ENCODE results near the gene SV2C.

SV2C gene

DNA sequence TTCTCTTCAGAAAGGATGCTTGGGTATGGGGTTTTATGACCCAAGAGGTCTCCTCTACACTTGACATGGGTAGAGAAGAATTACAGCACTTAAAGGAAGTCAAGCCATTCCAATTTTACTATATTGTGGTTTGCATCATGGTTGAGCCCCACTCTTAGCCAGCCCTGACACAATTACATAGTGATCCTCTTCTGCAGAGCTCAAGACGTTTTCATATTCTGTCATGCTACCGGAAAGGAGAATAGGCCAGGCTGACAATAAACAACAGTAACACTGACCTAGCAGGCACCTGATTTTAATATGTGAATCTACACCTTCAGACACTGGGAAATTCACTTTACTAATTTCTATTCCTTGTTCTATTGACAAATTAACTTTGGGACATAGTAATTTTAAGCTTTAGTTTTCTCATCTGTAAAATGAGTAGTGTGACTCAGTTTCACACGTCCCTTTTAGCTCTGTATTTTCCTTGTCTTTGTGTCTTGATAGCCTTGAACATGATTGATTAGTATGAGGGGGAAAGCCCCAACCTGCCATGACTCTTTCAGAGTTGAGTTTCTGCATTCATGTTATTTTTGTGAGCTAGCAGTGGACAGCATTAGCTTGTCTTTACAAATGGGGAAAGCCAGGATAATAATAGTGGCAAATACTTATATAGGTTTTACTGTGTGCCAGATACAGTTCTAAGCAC is 83.8 kb downstream of the SV2C start:
- DNase-seq = no peak

- DNase-seq = no peak
Observed at GRCh38 chr5:76169146-76169905, 86.1 kb downstream of the SV2C start.

- no peak for DNase-seq
Observed at GRCh38 chr5:76174101-76174500, 90.9 kb downstream of the SV2C start.

GRCh38 chr5:76175051-76175666 is 92.0 kb downstream of the SV2C start:
- DNase-seq = peak; percentile 49 to 52

DNA sequence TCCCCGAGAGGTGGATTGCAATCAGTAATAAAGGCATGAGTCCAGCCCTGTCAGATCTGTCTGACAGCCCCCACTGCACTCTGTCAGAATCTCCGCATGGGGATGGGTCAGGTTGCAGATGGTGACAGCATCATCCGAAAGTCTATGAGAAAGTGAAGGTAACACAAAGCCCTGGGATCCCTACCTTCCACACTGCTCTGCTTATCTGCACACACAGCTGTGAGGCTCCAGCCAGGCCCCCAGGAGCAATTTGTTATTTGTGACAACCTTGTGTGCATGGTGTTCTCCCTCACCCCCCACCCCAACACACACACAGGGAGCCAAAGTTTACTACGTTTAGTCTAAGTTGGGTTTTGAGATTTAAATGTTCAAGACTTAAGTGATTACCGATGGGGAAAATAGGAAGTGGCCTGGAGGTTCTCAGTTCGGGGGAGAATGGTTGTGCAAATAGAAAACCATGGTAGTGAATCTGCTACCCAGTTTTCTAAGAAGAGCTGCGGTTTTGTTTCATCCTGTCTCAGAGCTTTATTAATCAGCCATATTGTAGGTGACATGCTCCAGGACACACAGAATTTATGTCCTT is 92.7 kb downstream of the SV2C start:
- no peak for DNase-seq

DNA sequence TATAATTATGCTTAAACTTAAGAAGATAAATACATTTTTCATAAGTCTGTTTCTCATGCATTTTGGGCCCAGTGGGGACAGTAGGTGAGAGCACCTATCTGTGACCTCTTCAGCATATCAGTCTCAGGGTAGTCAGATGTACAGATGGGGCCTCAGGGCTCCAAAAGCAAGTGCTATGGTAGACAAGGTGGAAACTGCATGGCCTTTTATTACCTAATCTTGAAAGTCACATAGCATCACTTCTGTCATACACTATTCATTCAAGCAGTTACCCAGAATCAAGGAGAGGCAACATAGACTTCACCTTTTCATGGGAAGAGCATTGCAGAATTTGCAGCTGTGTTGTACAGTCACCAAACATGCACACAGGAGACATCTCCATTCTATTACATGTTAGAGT is 94.8 kb downstream of the SV2C start:
- no peak for DNase-seq

DNA sequence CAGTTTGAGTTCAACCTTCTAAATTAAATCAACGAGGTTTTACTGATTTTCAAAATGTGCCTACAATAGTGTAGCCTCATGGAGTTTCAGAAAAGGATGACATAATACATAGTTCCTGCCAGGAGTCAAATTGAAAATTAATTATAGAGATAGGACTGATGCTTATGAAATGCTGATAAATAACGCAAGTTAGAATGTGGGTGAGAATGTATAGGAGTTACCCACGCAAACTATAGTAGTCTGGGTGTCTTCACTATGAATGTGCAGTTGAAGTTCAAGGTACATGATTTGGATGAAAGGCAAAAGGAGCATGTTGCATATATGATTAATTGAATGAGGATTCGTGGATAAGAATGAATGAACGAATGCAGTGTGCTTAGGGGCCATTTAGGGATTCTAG is 95.7 kb downstream of the SV2C start:
- DNase-seq = no peak

DNA sequence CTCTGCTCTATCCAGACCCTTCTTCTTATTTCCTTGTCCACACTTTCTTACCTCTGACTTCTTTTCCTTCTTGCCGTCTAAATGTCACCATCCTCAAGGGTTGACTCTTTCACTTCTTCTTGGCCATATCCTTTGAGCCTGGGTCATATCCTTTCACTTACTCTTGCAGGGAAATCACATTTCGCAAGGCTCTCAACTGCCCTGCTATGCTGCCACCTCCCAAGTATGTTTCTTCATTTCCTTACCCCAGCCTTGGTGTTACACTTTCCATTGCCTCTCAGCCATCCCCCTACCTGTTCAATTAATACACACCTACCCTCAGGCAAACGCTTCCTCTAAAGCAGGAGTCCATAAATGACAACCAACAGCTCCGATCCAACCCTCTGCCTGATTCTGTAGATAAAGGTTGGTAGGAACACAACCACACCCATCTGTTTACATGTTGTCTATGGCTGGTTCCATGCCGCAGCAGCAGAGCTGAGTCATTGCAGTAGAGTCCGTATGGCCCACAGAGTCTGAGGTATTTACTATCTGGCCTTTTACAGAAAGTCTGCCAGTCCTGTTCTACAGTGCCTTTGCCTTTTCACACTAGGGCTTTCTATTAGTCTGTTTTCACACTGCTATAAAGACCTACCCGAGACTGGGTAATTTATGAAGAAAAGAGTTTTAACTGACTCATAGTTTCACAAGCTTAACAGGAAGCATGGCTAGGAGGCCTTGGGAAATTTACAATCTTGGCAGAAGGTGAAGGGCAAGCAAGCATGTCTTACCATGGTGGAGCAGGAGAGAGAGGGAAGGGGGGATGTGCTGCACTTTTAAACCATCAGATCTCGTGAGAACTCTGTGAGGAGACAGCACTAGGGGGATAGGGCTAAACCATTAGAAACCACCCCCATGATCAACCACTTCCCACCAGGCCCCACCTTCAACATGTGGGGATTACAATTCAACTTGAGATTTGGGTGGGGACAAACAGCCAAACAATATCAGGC is 97.9 kb downstream of the SV2C start:
- no peak for DNase-seq

DNA sequence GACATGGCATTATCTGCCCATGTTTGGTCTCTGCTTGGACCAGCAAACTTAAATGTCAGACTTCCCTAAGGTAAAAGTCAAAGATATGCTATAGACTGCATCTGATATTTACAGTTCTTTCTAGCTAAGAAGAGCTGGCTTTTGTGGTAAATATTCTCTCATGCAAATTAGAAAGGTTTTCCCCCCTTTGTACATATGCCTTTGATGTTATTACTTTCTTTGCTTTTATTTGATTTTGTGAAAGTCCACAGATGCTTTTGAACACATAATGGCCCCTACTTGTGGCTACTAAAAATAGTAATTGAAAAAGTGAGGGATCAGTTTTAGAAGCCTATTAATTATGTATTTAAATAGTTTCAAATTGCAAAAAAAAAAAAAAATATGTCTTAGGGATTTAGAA is 104.2 kb downstream of the SV2C start:
- DNase-seq = no peak

DNA sequence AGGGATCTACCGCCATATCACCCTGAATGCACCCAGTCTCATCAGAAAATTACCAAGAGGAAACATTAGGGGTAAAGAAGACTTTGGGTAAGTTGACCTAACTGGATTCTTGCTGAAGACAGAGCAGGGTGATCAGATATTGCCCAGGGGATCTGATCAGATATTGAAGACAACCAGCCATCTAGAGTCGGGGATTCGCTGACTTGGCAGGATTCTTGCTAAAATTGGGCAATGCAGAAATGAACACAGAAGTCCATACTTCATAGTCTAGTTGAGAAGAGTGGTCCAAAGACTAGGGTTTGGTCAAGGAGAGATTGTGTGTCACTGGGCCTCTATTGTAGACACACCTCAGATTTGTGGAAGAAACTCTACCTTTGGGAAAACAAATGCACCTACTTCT is 107.2 kb downstream of the SV2C start:
- DNase-seq = no peak

DNA sequence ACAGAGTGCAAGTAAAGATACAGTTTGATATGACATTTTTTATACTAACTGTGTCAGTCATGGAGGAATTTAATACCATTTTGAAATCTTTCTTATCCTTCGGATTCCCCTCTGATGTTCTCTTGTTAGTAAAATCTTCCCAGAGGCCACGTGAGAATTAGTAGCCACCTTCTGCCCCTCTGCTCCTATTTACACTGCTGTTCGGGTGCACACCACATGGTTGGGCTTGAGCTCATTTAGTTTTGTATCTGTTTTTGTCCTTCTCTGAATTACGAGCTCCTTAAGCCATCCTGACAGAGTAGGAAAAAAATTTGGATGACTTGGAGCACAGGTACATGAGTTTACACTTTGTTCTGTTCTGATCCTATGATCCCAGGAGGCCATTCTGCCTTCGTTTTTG is 109.7 kb downstream of the SV2C start:
- no peak for DNase-seq

GRCh38 chr5:76193635-76194034 is 110.5 kb downstream of the SV2C start:
- DNase-seq = no peak

DNA sequence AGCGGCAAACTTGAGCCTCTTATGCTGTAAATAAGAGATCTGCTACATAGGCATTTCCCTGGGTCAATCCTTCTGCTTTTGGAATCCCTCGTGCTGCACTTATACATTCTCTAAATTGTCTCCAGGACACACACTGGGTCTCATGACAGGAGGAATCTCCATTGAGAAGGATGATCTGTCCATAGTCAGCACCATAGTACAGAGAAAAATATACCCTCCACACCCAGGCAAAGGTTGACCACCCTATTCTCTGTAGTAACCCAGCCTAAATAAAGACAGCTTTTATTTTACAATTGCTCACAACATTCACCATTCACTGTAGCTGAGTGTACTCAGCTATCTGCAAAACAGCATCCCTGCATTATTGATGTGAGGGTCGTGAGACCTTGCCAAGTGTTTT is 111.2 kb downstream of the SV2C start:
- no peak for DNase-seq

DNA sequence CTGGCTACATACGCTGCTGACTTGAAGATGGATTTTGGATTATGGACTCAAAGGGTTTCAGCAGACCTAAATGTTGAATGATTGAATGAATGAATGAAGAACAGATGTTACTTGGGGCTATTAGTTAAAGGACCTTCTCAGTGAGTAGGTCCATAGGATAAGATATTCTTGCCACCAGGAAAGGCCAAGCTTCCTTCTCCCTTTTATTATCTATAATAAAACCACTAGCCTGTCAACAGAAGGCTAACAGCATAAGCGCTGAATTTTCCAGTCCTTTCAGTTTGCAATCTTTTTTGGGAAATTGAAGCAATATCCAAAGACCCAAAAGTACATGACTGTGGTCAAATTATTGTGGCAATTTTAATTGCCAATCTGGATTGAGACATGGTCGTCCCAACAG is 113.3 kb downstream of the SV2C start:
- DNase-seq = no peak

GRCh38 chr5:76196886-76197489 is 113.8 kb downstream of the SV2C start:
- DNase-seq = no peak

GRCh38 chr5:76197726-76198125 is 114.5 kb downstream of the SV2C start:
- no peak for DNase-seq

DNA sequence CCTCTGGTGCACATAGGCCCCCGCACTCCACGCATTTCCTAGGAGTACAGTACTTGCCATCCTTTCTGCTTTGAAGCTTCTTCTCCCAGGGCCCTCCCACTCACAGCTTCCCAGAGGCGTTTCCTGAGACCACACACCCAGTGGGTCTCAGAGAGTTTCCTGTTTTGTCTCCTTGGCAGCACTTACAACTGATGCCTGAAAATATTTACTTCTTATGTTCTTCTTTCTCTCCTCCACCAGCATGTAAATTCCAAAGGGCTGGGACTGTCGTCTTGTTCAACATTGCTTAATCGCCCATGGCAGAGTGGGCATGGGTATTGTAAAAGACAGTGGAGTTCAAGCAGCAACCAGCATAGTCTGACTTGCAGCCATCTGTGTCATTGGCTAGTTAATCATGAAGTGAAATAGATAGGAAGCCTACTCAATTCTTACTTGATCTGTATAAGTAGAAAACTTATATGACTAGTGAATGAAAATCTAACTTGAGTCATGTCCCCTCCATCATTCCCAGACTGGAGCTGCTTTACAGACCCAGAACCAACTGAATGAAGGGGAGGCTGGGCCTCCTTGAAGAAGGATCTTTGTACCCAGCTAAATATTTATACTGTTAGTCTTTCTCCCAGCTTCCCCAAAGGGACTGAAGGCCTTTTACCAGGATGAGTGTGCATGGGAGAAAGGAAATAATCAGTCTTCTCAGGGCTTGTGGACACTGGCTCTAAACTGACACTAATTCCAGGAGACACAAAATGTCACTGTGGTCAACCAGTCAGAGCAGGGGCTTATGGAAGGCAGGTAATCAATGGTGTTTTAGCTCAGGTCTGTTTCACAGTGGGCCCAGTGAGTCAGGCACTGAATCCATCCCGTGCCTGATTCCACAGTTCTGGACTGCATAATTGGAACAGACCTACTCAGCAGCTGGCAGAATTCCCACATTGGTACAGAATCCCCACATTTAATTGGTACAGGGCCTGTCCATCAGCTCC is 116.4 kb downstream of the SV2C start:
- no peak for DNase-seq

DNA sequence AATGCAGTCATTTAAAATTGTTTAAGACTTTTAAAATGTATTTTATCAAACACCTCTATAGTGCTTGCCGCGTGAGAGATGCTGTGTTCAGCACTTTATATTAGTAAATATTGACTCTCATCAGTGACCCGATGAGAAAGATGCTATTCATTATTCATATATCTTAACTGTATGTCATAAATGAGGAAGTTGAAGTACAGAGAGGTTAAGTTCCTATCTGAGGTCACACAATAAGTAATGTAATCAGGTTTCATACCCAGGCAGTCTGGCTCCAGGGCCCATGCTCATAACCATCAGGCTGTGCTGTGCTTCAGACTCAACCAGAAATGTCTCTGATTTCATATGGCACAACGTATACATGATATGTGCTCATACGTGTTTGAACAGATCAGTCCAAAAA is 119.0 kb downstream of the SV2C start:
- no peak for DNase-seq

DNA sequence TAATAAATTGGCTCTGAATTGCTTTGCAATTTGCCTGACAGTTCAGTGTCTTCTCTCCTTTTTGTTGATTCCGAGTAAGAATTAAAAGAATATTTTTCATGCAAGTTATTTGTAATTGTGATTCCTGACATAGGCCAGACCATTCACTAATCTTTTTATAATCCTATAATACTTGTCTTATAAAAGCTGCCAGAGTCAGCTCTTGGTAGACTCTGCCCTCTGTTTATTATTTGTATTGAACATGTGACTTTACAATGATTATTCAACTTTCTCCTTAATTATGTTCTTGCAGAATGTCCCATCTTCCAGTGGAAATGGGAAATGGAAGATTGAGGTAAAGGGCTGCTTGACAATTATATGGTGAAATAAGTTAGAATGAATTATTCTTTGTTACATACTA is 121.0 kb downstream of the SV2C start:
- no peak for DNase-seq

DNA sequence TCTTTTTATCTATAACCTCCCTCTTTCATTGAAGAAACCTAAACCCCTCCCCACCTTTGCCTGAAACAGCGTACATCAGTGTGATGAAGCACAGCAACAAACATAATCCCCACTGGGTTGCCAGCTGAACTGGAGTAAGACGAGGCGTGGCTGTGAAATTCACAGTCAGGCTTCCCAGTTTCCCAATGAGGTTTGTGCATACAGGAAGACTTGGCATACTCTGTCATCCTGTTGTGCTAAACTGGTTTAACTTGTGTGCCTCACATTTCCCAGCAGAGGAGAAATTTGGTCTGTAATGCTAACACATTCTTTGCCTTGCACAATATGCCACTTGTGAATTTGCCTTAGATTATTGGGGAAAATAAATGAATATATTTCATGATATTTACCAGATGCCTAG is 121.5 kb downstream of the SV2C start:
- DNase-seq = no peak

DNA sequence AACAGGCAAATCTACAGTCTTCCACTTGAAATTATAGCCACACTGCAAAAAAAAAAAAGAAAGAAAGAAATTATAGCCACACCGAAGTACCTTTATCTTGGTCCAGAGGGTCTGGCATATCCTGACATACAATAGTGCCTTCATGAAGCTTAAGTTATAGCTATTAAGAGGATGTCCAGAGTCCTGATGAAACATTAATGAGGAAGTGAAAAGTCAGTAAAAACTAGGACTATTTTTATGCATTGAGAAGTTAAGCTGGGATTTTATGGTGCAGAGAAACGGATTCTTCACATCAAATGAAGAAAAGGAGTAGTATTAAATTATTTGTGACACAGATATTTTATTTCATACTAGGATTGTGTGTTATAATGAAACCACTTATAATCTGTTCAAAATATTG is 123.9 kb downstream of the SV2C start:
- DNase-seq = no peak

Data from SHP77 (cell line).